Subcutaneous abdominal adipose tissue (tissue), 5 donors: ENCODE measurements around the gene FGF4.

Experiments
- H3K27ac ChIP-seq: one replicate; pipeline ENCODE4 v1.7.0; 2013; ENCODE audit warnings: low read depth, mild to moderate bottlenecking, inconsistent platforms, low read length, moderate library complexity
- H3K27me3 ChIP-seq, 5 donors: one replicate each; pipeline ENCODE4 v1.7.0; 2013; ENCODE audit warnings: low read length in 5 of 5, inconsistent platforms in 1 of 5; ENCODE audit not compliant: control insufficient read depth in 5 of 5, insufficient read depth in 4 of 5
- H3K36me3 ChIP-seq, 5 donors: one replicate each; pipeline ENCODE4 v1.7.0; 2013; ENCODE audit warnings: low read length in 5 of 5; ENCODE audit not compliant: control insufficient read depth in 5 of 5, insufficient read depth in 5 of 5
- H3K4me1 ChIP-seq, 5 donors: one replicate each; pipeline ENCODE4 v1.7.0; 2013; ENCODE audit warnings: low read length in 5 of 5, mild to moderate bottlenecking in 3 of 5, moderate library complexity in 1 of 5; ENCODE audit not compliant: control insufficient read depth in 5 of 5, insufficient read depth in 5 of 5
- H3K4me3 ChIP-seq, 5 donors: one replicate each; pipeline ENCODE4 v1.7.0; 2013; ENCODE audit warnings: low read length in 5 of 5, low read depth in 1 of 5
- H3K9ac ChIP-seq, 5 donors: one replicate each; pipeline ENCODE4 v1.7.0; 2013; ENCODE audit warnings: low read length in 5 of 5, mild to moderate bottlenecking in 4 of 5, moderate library complexity in 3 of 5
- H3K9me3 ChIP-seq, 5 donors: one replicate each; pipeline ENCODE4 v1.7.0; 2013; ENCODE audit warnings: low read length in 5 of 5; ENCODE audit not compliant: control insufficient read depth in 5 of 5
- donor health status: healthy.
- donor health status: healthy.
- donor health status: healthy.
- donor health status: healthy.
- donor health status: healthy.

FGF4 gene

GRCh38 chr11:69799097-69799496 lies 24.0 kb upstream of the FGF4 start:
- Histone ChIP-seq H3K9ac (no peak overlapping the region), H3K4me3 (no peak overlapping the region), H3K4me1 (no peaks in the 10 kb centered on the region), H3K9me3 (peaks cover 0 to 10% (median 4%) of the 10 kb centered on the region in 5 donors), H3K27ac (no peak overlapping the region), H3K36me3 (no peaks in the 10 kb centered on the region), H3K27me3 (peaks cover 0 to 13% (median 10%) of the 10 kb centered on the region in 5 donors)

- no peak overlapping the region for H3K4me3 ChIP-seq
Observed at GRCh38 chr11:69797737-69798528, 22.8 kb upstream of the FGF4 start.

GRCh38 chr11:69797156-69797555 lies 22.0 kb upstream of the FGF4 start:
- Histone ChIP-seq H3K27ac (no peak overlapping the region), H3K9ac (no peak overlapping the region), H3K4me3 (no peak overlapping the region), H3K9me3 (peaks cover 0 to 5% (median 4%) of the 10 kb centered on the region in 5 donors), H3K36me3 (no peaks in the 10 kb centered on the region), H3K27me3 (peaks cover 0 to 13% (median 10%) of the 10 kb centered on the region in 5 donors), H3K4me1 (no peaks in the 10 kb centered on the region)

More at GRCh38 chr11:69797737-69798528, 22.8 kb upstream of the FGF4 start:
- no peaks in the 10 kb centered on the region for H3K4me1 ChIP-seq
- H3K36me3 ChIP-seq, result no peaks in the 10 kb centered on the region
- no peak overlapping the region for H3K27ac ChIP-seq
- peaks cover 0 to 5% (median 4%) of the 10 kb centered on the region in 5 donors for H3K9me3 ChIP-seq
- peaks cover 0 to 13% (median 10%) of the 10 kb centered on the region in 5 donors for H3K27me3 ChIP-seq
- H3K9ac ChIP-seq, result no peak overlapping the region

- no peaks in the 10 kb centered on the region for H3K36me3 ChIP-seq
- peaks cover 0 to 10% (median 5%) of the 10 kb centered on the region in 5 donors for H3K27me3 ChIP-seq
- H3K9ac ChIP-seq, result no peak overlapping the region
- no peak overlapping the region for H3K27ac ChIP-seq
- peaks cover 0 to 9% (median 5%) of the 10 kb centered on the region in 5 donors for H3K4me1 ChIP-seq
- no peak overlapping the region for H3K4me3 ChIP-seq
- H3K9me3 ChIP-seq, result peaks cover 0 to 5% (median 4%) of the 10 kb centered on the region in 5 donors
Observed at GRCh38 chr11:69796063-69796462, 20.9 kb upstream of the FGF4 start.

- H3K9ac ChIP-seq, result no peak overlapping the region
- H3K4me3 ChIP-seq, result no peak overlapping the region
- no peaks in the 10 kb centered on the region for H3K36me3 ChIP-seq
- H3K27ac ChIP-seq, result no peak overlapping the region
- peaks cover 0 to 14% (median 6%) of the 10 kb centered on the region in 5 donors for H3K4me1 ChIP-seq
- H3K27me3 ChIP-seq, result peaks cover 0 to 4% (median 3%) of the 10 kb centered on the region in 5 donors
- H3K9me3 ChIP-seq, result no peaks in the 10 kb centered on the region
Observed at GRCh38 chr11:69791276-69792180, 16.4 kb upstream of the FGF4 start.

GRCh38 chr11:69788956-69789355 lies 13.8 kb upstream of the FGF4 start:
- Histone ChIP-seq H3K27me3 (peaks cover 0 to 4% (median 3%) of the 10 kb centered on the region in 5 donors), H3K36me3 (no peaks in the 10 kb centered on the region), H3K4me1 (peaks cover 0 to 14% (median 6%) of the 10 kb centered on the region in 5 donors), H3K9me3 (no peaks in the 10 kb centered on the region), H3K4me3 (no peak overlapping the region), H3K9ac (no peak overlapping the region), H3K27ac (no peak overlapping the region)

GRCh38 chr11:69787906-69788305 lies 12.8 kb upstream of the FGF4 start:
- H3K27me3 ChIP-seq, result peaks cover 0 to 4% (median 3%) of the 10 kb centered on the region in 5 donors
- no peaks in the 10 kb centered on the region for H3K36me3 ChIP-seq
- no peak overlapping the region for H3K9ac ChIP-seq
- no peak overlapping the region for H3K27ac ChIP-seq
- H3K4me3 ChIP-seq, result no peak overlapping the region
- H3K9me3 ChIP-seq, result no peaks in the 10 kb centered on the region
- peaks cover 0 to 14% (median 6%) of the 10 kb centered on the region in 5 donors for H3K4me1 ChIP-seq

- no peak overlapping the region for H3K4me3 ChIP-seq
- H3K27ac ChIP-seq, result no peak overlapping the region
- H3K9ac ChIP-seq, result no peak overlapping the region
- no peaks in the 10 kb centered on the region for H3K36me3 ChIP-seq
- peaks cover 0 to 4% (median 3%) of the 10 kb centered on the region in 5 donors for H3K27me3 ChIP-seq
- H3K9me3 ChIP-seq, result no peaks in the 10 kb centered on the region
- H3K4me1 ChIP-seq, result peaks cover 0 to 14% (median 6%) of the 10 kb centered on the region in 5 donors
Observed at GRCh38 chr11:69787457-69787856, 12.3 kb upstream of the FGF4 start.

GRCh38 chr11:69781241-69781640 lies 6.1 kb upstream of the FGF4 start:
- no peaks in the 10 kb centered on the region for H3K36me3 ChIP-seq
- H3K9ac ChIP-seq, result no peak overlapping the region
- H3K9me3 ChIP-seq, result no peaks in the 10 kb centered on the region
- H3K27ac ChIP-seq, result no peak overlapping the region
- H3K27me3 ChIP-seq, result peaks cover 14 to 24% (median 20%) of the 10 kb centered on the region in 5 donors
- no peaks in the 10 kb centered on the region for H3K4me1 ChIP-seq
- no peak overlapping the region for H3K4me3 ChIP-seq

GRCh38 chr11:69778373-69778772 lies 3.2 kb upstream of the FGF4 start:
- Histone ChIP-seq H3K4me1 (no peaks in the 10 kb centered on the region), H3K4me3 (no peak overlapping the region), H3K36me3 (no peaks in the 10 kb centered on the region), H3K9me3 (no peaks in the 10 kb centered on the region), H3K27ac (no peak overlapping the region), H3K9ac (no peak overlapping the region), H3K27me3 (peaks cover 31 to 51% (median 46%) of the 10 kb centered on the region in 5 donors)
